Parathyroid adenoma (tissue), 2 donors: ENCODE data around the gene SLC35F3.

Experiments used
- H2AFZ ChIP-seq: fragments of 300-600 bp; sonication (generic); one replicate; pipeline ENCODE4 v1.7.0; 2017; ENCODE audit warnings: antibody characterized with exemption, mild to moderate bottlenecking
- H3K27ac ChIP-seq: fragments of 300-600 bp; sonication (generic); one replicate; pipeline ENCODE4 v1.7.0; 2017
- H3K27me3 ChIP-seq: fragments of 300-600 bp; sonication (generic); one replicate; pipeline ENCODE4 v1.7.0; 2017; ENCODE audit warnings: low read length; ENCODE audit not compliant: control insufficient read depth, insufficient read depth
- H3K36me3 ChIP-seq: fragments of 300-600 bp; sonication (generic); one replicate; pipeline ENCODE4 v1.7.0; 2017; ENCODE audit warnings: low read length; ENCODE audit not compliant: control insufficient read depth, insufficient read depth
- H3K4me1 ChIP-seq: fragments of 300-600 bp; sonication (generic); one replicate; pipeline ENCODE4 v1.7.0; 2017; ENCODE audit warnings: control low read depth
- H3K4me2 ChIP-seq: fragments of 300-600 bp; sonication (generic); one replicate; pipeline ENCODE4 v1.7.0; 2017; ENCODE audit warnings: low read length
- H3K4me3 ChIP-seq: fragments of 300-600 bp; sonication (generic); one replicate; pipeline ENCODE4 v1.7.0; 2017; ENCODE audit warnings: low read depth, low read length
- H3K79me2 ChIP-seq: fragments of 300-600 bp; sonication (generic); one replicate; pipeline ENCODE4 v1.7.0; 2017; ENCODE audit warnings: control low read depth
- H3K9ac ChIP-seq: fragments of 300-600 bp; sonication (generic); one replicate; pipeline ENCODE4 v1.7.0; 2017; ENCODE audit warnings: mild to moderate bottlenecking
- H3K9me3 ChIP-seq: fragments of 300-600 bp; sonication (generic); one replicate; pipeline ENCODE4 v1.7.0; 2017; ENCODE audit warnings: low read length; ENCODE audit not compliant: control insufficient read depth
- CTCF ChIP-seq: fragments of 300-600 bp; sonication (generic); IDR thresholded peaks from one replicate; pipeline ENCODE4 v1.7.0; 2017; ENCODE audit warnings: antibody characterized with exemption, mild to moderate bottlenecking
- donor health status: primary hyperparathyroidism.

SLC35F3 gene

DNA sequence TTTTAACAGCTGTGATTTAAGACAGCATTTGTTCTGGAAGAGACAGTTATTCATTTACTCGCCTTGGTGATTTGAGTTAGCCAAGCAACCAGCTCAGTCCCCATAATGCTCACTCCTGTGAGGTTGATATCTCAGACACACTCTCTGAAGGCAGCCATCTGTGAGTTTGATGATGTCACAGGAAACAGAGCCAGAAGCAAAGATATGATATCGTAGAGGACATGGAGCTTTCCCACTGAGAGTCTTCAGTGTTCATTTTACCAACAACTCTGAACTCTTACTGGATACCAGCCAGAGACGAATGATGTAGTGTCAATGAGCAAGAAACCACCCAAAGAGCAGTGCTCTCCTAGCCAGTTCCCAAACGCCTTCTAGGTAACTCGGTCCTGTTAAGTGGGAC is 219.4 kb downstream of the SLC35F3 start:
- Histone ChIP-seq H3K9ac (no peak overlapping the region), H3K4me1 (no peaks in the 10 kb centered on the region), H3K4me2 (no peak overlapping the region), H3K27ac (no peak overlapping the region), H2AFZ (no peak overlapping the region), H3K9me3 (no peaks in the 10 kb centered on the region), H3K36me3 (no peaks in the 10 kb centered on the region), H3K4me3 (no peak overlapping the region), H3K79me2 (no peaks in the 10 kb centered on the region), H3K27me3 (no peaks in the 10 kb centered on the region)
- no peak for TF ChIP-seq CTCF

DNA sequence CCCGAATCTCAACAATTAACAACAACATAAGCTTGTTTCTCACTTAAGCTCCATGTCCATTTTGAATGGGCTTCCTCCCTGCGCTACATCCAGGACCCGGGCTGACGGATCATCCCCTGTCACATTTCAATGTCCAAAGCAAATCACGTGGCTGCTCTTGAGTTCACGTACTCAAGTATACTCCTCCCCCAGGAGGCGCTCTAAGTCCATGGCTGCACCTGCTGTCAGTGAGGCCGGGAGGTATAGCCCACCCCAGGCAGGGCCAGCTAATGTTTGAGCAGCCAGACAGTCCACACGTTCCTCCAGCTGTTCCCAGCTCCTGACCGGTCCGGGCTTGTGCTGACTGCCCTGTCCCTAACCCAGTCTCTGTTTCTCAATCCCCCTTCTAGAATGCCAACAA is 220.8 kb downstream of the SLC35F3 start:
- Histone ChIP-seq H3K4me1 (no peaks in the 10 kb centered on the region), H3K4me3 (no peak overlapping the region), H3K27me3 (no peaks in the 10 kb centered on the region), H2AFZ (no peak overlapping the region), H3K9me3 (no peaks in the 10 kb centered on the region), H3K36me3 (no peaks in the 10 kb centered on the region), H3K79me2 (no peaks in the 10 kb centered on the region), H3K9ac (no peak overlapping the region), H3K4me2 (no peak overlapping the region), H3K27ac (no peak overlapping the region)
- TF ChIP-seq CTCF, result no peak

DNA sequence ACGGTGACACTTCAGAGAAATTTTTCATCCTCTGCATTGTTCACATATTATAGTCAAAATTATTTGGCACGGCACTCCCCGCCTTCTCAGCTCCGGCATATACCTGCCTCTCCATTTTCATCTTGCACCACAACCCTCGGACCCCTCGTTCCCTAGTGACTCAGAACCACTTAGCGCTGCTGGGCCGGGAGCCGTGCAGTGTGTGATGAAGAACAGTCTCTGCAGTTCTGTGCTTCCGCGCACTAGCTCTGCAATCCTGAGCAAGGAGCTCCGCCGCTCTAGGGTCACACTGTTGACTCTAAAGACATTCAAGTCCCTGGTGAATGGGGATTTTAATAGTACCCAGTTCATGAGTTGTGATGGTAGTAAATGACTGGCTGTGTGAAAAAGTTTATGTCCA is 221.2 kb downstream of the SLC35F3 start:
- Histone ChIP-seq H3K27me3 (no peaks in the 10 kb centered on the region), H3K79me2 (no peaks in the 10 kb centered on the region), H3K4me2 (no peak overlapping the region), H3K4me3 (no peak overlapping the region), H3K9me3 (no peaks in the 10 kb centered on the region), H3K9ac (no peak overlapping the region), H2AFZ (no peak overlapping the region), H3K4me1 (no peaks in the 10 kb centered on the region), H3K36me3 (no peaks in the 10 kb centered on the region), H3K27ac (no peak overlapping the region)
- no peak for TF ChIP-seq CTCF

DNA sequence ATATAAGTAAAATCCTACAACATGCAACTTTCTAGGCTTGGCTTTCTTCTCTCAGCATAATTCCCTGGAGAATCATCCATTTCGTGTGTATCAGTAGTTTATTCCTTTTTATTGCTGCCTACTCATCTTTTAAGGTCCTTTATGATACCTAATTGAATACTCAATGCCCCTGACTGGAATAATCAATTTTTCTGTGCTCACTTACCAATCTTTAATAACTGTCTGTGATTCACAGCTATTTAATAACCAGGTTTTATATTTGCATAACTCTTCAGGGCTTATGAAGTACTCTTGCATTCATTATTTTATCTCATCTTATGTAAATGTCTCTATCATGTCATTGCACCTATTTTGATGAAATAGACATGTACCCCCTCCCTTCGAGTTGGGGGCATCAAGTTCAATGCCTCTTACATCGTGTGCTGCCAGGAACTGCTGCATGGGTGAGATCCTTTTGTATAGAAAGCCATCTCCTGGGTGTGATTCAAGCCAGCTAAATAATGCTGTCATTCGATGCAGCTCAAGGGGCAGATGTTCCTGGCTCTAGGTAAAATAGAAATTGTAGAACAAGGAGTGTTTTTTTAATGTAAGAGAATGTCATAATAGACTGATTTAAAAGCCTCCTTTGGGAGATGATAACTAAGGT is 222.7 kb downstream of the SLC35F3 start:
- Histone ChIP-seq H3K9me3 (no peaks in the 10 kb centered on the region), H3K4me2 (no peak overlapping the region), H3K9ac (no peak overlapping the region), H3K4me1 (no peaks in the 10 kb centered on the region), H3K36me3 (no peaks in the 10 kb centered on the region), H3K79me2 (no peaks in the 10 kb centered on the region), H3K4me3 (no peak overlapping the region), H3K27ac (no peak overlapping the region), H2AFZ (no peak overlapping the region), H3K27me3 (no peaks in the 10 kb centered on the region)
- TF ChIP-seq CTCF, result no peak

GRCh38 chr1:234132795-234133194 is 228.3 kb downstream of the SLC35F3 start:
- TF ChIP-seq CTCF, result no peak
- Histone ChIP-seq H3K9ac (no peak overlapping the region), H3K27ac (no peak overlapping the region), H3K79me2 (no peaks in the 10 kb centered on the region), H2AFZ (no peak overlapping the region), H3K27me3 (no peaks in the 10 kb centered on the region), H3K4me2 (no peak overlapping the region), H3K4me3 (no peak overlapping the region), H3K36me3 (no peaks in the 10 kb centered on the region), H3K4me1 (no peaks in the 10 kb centered on the region), H3K9me3 (no peaks in the 10 kb centered on the region)
